ENCODE results near the gene NFATC2. TPM values are rescaled to one million over a fixed set of nuclear protein-coding genes. Genes with fewer than 3 reads are reported as not detected.

NFATC2 gene
- polyA plus RNA-seq, 1 donor from 2014 or later = not detected

DNA sequence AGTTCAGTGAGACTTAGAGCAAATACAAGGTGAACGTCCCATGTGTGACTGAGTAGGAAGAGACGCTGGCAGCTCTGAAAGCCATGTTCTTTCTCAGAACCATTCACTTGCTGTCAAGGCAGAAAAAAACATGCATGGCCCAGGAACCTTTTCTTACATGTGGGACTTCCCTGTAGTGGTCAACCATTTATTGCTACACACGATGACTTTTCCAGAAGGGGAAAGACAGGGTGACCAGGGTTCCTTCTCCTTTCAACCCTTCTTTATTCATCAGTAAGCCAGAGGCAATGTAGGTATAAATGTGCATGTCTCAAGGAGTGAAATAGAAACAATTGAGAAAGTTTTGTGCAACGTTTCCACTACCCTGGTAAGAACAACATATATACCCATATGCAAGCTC, 189.0 kb downstream of the NFATC2 start:
- no peaks in the 10 kb centered on the region for H3K79me2 ChIP-seq (replicated peaks; ENCODE audit: insufficient read depth, low read length)
- no peak overlapping the region for H3K4me3 ChIP-seq (ENCODE audit: low read length)
- TF ChIP-seq RAD21 (conservative IDR thresholded peaks at IDR 0.05) = no peak
- TF ChIP-seq, protein P1, sequence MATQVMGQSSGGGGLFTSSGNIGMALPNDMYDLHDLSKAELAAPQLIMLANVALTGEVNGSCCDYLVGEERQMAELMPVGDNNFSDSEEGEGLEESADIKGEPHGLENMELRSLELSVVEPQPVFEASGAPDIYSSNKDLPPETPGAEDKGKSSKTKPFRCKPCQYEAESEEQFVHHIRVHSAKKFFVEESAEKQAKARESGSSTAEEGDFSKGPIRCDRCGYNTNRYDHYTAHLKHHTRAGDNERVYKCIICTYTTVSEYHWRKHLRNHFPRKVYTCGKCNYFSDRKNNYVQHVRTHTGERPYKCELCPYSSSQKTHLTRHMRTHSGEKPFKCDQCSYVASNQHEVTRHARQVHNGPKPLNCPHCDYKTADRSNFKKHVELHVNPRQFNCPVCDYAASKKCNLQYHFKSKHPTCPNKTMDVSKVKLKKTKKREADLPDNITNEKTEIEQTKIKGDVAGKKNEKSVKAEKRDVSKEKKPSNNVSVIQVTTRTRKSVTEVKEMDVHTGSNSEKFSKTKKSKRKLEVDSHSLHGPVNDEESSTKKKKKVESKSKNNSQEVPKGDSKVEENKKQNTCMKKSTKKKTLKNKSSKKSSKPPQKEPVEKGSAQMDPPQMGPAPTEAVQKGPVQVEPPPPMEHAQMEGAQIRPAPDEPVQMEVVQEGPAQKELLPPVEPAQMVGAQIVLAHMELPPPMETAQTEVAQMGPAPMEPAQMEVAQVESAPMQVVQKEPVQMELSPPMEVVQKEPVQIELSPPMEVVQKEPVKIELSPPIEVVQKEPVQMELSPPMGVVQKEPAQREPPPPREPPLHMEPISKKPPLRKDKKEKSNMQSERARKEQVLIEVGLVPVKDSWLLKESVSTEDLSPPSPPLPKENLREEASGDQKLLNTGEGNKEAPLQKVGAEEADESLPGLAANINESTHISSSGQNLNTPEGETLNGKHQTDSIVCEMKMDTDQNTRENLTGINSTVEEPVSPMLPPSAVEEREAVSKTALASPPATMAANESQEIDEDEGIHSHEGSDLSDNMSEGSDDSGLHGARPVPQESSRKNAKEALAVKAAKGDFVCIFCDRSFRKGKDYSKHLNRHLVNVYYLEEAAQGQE (IDR thresholded peaks at IDR 0.05; ENCODE audit: borderline replicate concordance) = no peak
- no peak for TF ChIP-seq EZH2 (IDR thresholded peaks at IDR 0.05; ENCODE audit: borderline replicate concordance, insufficient read depth, low read length, poor library complexity, severe bottlenecking)
- TF ChIP-seq TAF1 (IDR thresholded peaks at IDR 0.05; ENCODE audit: low read depth) = no peak
- no peak for TF ChIP-seq EP300 (conservative IDR thresholded peaks at IDR 0.05; ENCODE audit: poor library complexity, severe bottlenecking)
- no peak for TF ChIP-seq MXI1 (conservative IDR thresholded peaks at IDR 0.05; ENCODE audit: poor library complexity, severe bottlenecking)
- TF ChIP-seq, protein P2, sequence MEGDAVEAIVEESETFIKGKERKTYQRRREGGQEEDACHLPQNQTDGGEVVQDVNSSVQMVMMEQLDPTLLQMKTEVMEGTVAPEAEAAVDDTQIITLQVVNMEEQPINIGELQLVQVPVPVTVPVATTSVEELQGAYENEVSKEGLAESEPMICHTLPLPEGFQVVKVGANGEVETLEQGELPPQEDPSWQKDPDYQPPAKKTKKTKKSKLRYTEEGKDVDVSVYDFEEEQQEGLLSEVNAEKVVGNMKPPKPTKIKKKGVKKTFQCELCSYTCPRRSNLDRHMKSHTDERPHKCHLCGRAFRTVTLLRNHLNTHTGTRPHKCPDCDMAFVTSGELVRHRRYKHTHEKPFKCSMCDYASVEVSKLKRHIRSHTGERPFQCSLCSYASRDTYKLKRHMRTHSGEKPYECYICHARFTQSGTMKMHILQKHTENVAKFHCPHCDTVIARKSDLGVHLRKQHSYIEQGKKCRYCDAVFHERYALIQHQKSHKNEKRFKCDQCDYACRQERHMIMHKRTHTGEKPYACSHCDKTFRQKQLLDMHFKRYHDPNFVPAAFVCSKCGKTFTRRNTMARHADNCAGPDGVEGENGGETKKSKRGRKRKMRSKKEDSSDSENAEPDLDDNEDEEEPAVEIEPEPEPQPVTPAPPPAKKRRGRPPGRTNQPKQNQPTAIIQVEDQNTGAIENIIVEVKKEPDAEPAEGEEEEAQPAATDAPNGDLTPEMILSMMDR (IDR thresholded peaks at IDR 0.05; ENCODE audit: poor library complexity, severe bottlenecking) = no peak
- no peak for TF ChIP-seq SMC3 (conservative IDR thresholded peaks at IDR 0.05; ENCODE audit: poor library complexity)
- no peak for TF ChIP-seq POLR2AphosphoS5 (IDR thresholded peaks at IDR 0.05)
- H3K4me2 ChIP-seq (ENCODE audit: low read length) = no peak overlapping the region
- no peaks in the 10 kb centered on the region for H3F3A ChIP-seq (ENCODE audit: insufficient read depth, low read length, poor library complexity, severe bottlenecking)
- no peaks in the 10 kb centered on the region for H3K9me3 ChIP-seq (ENCODE audit: low read length)
- H4K20me1 ChIP-seq (ENCODE audit: insufficient read depth) = no peaks in the 10 kb centered on the region
- H3K9me2 ChIP-seq (ENCODE audit: insufficient read depth, low read length) = no peaks in the 10 kb centered on the region
- no peaks in the 10 kb centered on the region for H3K36me3 ChIP-seq (ENCODE audit: insufficient read depth, low read length)
- H3K27ac ChIP-seq (ENCODE audit: low read length) = no peak overlapping the region
- no peak overlapping the region for H3K9ac ChIP-seq (ENCODE audit: low read length)
- no peaks in the 10 kb centered on the region for H3K27me3 ChIP-seq (ENCODE audit: insufficient read depth, low read depth, low read length)
- no peak overlapping the region for H2AFZ ChIP-seq (ENCODE audit: low read depth, low read length)

DNA sequence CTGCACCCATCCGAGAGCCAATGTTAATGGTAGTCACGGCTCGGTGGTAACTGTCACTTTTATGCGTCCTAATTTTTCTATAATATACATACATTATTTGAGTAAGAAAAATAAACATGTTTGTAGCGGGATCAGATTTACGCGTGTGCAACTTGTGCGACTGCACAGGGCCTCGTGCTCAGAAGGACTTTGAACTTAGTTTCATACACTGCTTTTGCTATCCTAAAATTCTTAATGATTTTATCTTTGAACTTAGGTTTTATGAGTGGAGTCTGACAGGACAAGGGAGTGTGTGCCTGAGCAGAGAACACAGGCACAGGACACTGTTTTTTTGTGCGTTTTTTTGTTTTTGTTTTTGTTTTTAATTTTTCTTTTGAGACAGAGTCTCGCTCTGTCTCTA, 189.7 kb downstream of the NFATC2 start:
- Histone ChIP-seq H3K9me3 (ENCODE audit: low read length) (no peaks in the 10 kb centered on the region), H3K36me3 (ENCODE audit: insufficient read depth, low read length) (no peaks in the 10 kb centered on the region), H3K9ac (ENCODE audit: low read length) (no peak overlapping the region), H2AFZ (ENCODE audit: low read depth, low read length) (no peak overlapping the region), H3K9me2 (ENCODE audit: insufficient read depth, low read length) (no peaks in the 10 kb centered on the region), H3K27ac (ENCODE audit: low read length) (no peak overlapping the region), H4K20me1 (ENCODE audit: insufficient read depth) (no peaks in the 10 kb centered on the region), H3F3A (ENCODE audit: insufficient read depth, low read length, poor library complexity, severe bottlenecking) (no peaks in the 10 kb centered on the region), H3K4me3 (ENCODE audit: low read length) (no peak overlapping the region), H3K4me2 (ENCODE audit: low read length) (no peak overlapping the region), H3K27me3 (ENCODE audit: insufficient read depth, low read depth, low read length) (no peaks in the 10 kb centered on the region), H3K79me2 (replicated peaks; ENCODE audit: insufficient read depth, low read length) (no peaks in the 10 kb centered on the region)
- no peak for TF ChIP-seq SMC3 (conservative IDR thresholded peaks at IDR 0.05; ENCODE audit: poor library complexity)
